Measurements from ENCODE around the gene MAP3K14.

DNA sequence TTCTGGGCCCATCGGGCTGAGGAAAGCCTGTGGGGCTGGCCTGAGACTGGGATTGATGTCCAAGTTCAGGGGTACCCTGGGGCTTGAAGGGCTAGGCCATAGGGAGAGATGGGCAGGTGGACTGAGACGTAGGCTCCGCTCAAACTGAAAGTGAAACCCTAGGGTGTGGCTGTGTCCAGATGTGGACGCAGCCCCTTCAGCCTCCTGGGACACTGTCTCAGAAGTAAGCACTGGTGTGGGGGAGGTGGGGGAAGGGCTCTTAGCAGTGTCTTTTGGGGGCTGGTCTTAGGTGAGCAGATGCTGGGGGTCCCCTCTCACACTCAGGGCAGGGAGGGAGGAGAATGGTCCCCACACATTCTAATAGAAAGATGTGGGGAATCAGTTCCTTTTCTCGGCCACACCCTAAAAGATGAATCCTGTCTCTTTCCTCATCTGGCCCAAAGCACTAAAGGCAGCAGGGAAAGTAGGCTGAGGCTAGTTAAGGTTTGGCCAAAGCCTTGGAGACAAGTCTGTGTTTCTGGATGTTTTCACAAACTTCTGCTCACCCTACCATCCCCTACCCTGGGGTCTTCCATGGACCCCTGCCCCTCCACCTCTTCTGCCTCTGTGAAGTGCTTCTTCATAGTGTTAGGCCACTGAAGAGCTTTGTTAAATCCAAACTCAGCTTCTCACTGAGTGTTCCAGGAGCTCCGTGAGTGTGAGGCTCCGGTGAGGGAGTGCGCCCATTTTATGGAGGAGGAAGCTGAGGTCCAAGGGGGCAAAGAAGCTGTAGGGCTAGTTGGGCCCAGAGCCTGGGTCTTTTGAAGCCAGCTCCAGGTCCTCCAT lies 89.5 kb downstream of the MAP3K14 start:
- TF ChIP-seq CEBPB (IDR thresholded peaks at IDR 0.05; ENCODE audit: borderline replicate concordance in 1 of 2, low read depth in 2 of 2, low read length in 2 of 2) (no peak), TARDBP (IDR thresholded peaks at IDR 0.05; ENCODE audit: borderline replicate concordance) (no peak)

All from GM12878 (cell line).